Activated CD8-positive, alpha-beta T cell treated with anti-CD3 and anti-CD28 coated beads for 36 hours (primary cell): ENCODE measurements around the gene GALNT9. TPM values are rescaled to one million over a fixed set of nuclear protein-coding genes. Genes with fewer than 3 reads are reported as not detected.

ENCODE experiments used
- ATAC-seq: fragments of 200-7000 bp; cut with Tn5 transposase; one replicate; pipeline ENCODE4 v1.10.0; 2021; ENCODE audit warnings: mild to moderate bottlenecking, moderate library complexity
- CTCF ChIA-PET: fragments of 350-600 bp; sonication (Branson Sonifier 250); formaldehyde crosslinking; loops from one replicate; lab custom pipeline; 2021; ENCODE audit warnings: antibody characterized with exemption; lab: Charles Lee
- POLR2A ChIA-PET: fragments of 350-600 bp; sonication (Branson Sonifier 250); formaldehyde crosslinking; loops from one replicate; lab custom pipeline; 2021; ENCODE audit warnings: antibody characterized with exemption; lab: Charles Lee
- DNase-seq: peaks from one replicate; pipeline ENCODE4 v3.0.0-alpha.2; 2020
- H3K27ac Mint-ChIP-seq: one replicate; pipeline ENCODE4 v1.8.0; 2021; ENCODE audit warnings: mild to moderate bottlenecking, mixed read lengths
- H3K27me3 Mint-ChIP-seq: one replicate; pipeline ENCODE4 v1.8.0; 2021; ENCODE audit warnings: mixed read lengths
- H3K36me3 Mint-ChIP-seq: one replicate; pipeline ENCODE4 v1.8.0; 2021; ENCODE audit warnings: low read depth, mixed read lengths
- H3K4me1 Mint-ChIP-seq: one replicate; pipeline ENCODE4 v1.8.0; 2021; ENCODE audit warnings: low read depth, mixed read lengths
- H3K4me3 Mint-ChIP-seq: one replicate; pipeline ENCODE4 v1.8.0; 2021; ENCODE audit warnings: mild to moderate bottlenecking, moderate library complexity, mixed read lengths
- H3K9me3 Mint-ChIP-seq: one replicate; pipeline ENCODE4 v1.8.0; 2021; ENCODE audit warnings: mixed read lengths
- intact Hi-C: fragments of 100-400 bp; cut with micrococcal nuclease; formaldehyde crosslinking; loops from one replicate; pipeline ENCODE4 v1.10.0; 2022
- total RNA-seq, 2 experiments: library from RNA; stranded (reverse); gene quantifications; one replicate each; pipeline ENCODE4 v1.2.3, GENCODE V29; 2021
- TF ChIP-seq, protein P1 (sequence below): fragments of 200-600 bp; IDR thresholded peaks from one replicate; pipeline ENCODE4 v1.8.0; 2022; ENCODE audit warnings: antibody characterized with exemption, mild to moderate bottlenecking

GALNT9 gene
- total RNA-seq, 2 experiments from 2014 or later: not detected

DNA sequence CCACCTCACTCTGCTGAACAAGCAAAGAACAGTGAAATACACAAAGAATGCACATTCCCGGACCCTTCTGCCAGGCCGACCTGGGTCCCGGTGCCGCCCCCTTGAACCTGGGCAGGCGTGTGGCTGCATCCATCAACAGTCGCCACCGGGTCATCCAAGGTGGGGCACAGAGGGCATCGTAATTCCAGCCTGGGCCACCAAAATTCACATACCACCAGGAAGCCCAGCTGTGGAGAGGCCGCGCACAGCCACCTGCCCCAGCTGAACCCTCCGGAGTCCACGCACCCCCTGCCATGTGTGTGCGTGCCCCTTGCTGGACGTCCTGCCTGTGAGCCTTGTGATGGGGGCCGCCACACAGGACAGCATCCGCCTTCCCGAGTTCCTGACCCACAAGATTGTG, 99.5 kb downstream of the GALNT9 start:
- TF ChIP-seq, protein P1, sequence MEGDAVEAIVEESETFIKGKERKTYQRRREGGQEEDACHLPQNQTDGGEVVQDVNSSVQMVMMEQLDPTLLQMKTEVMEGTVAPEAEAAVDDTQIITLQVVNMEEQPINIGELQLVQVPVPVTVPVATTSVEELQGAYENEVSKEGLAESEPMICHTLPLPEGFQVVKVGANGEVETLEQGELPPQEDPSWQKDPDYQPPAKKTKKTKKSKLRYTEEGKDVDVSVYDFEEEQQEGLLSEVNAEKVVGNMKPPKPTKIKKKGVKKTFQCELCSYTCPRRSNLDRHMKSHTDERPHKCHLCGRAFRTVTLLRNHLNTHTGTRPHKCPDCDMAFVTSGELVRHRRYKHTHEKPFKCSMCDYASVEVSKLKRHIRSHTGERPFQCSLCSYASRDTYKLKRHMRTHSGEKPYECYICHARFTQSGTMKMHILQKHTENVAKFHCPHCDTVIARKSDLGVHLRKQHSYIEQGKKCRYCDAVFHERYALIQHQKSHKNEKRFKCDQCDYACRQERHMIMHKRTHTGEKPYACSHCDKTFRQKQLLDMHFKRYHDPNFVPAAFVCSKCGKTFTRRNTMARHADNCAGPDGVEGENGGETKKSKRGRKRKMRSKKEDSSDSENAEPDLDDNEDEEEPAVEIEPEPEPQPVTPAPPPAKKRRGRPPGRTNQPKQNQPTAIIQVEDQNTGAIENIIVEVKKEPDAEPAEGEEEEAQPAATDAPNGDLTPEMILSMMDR: no peak
- POLR2A ChIA-PET: no interaction called here
- Mint-ChIP-seq H3K4me3 (no peak overlapping the region), H3K4me1 (no peaks in the 10 kb centered on the region), H3K36me3 (no peaks in the 10 kb centered on the region), H3K27me3 (peaks cover 13% of the 10 kb centered on the region), H3K9me3 (no peaks in the 10 kb centered on the region), H3K27ac (no peak overlapping the region)
- CTCF ChIA-PET: no interaction called here
- intact Hi-C loops: no loop called here
- DNase-seq (no peak), ATAC-seq (no peak)

DNA sequence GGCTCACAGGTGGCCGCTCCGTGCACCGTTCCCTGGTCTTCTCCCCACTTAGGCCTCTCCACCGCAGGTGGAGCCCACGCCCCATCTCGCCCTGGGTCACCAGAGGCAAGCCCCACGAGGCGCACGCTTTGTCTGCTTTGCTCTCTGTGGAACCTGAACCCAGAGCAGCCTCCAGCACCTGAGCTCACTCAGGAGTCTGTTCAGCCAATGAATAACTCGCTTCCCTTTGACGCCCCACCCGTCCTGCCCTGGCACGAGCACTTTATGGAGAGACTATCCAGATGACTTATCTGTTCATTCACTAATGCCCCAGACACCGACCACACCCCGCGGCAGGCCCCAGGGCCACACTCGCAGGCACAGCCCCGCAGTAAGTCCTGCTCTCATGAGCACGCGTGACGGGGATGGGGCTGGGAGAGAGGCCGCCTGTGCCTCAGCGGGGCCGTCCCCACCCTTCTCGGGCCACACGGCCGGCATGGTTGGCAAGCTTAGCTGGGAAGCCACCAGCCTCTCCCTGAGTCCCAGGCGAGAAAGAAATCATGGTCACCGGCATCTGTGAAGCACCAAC, 100.1 kb downstream of the GALNT9 start:
- Mint-ChIP-seq H3K36me3 (no peaks in the 10 kb centered on the region), H3K9me3 (no peaks in the 10 kb centered on the region), H3K4me1 (no peaks in the 10 kb centered on the region), H3K27me3 (peaks cover 13% of the 10 kb centered on the region), H3K4me3 (no peak overlapping the region), H3K27ac (no peak overlapping the region)
- ChIA-PET POLR2A (no interaction called here), CTCF (no interaction called here)
- DNase-seq (no peak), ATAC-seq (no peak)
- intact Hi-C loops: no loop called here
- TF ChIP-seq, protein P1: no peak

DNA sequence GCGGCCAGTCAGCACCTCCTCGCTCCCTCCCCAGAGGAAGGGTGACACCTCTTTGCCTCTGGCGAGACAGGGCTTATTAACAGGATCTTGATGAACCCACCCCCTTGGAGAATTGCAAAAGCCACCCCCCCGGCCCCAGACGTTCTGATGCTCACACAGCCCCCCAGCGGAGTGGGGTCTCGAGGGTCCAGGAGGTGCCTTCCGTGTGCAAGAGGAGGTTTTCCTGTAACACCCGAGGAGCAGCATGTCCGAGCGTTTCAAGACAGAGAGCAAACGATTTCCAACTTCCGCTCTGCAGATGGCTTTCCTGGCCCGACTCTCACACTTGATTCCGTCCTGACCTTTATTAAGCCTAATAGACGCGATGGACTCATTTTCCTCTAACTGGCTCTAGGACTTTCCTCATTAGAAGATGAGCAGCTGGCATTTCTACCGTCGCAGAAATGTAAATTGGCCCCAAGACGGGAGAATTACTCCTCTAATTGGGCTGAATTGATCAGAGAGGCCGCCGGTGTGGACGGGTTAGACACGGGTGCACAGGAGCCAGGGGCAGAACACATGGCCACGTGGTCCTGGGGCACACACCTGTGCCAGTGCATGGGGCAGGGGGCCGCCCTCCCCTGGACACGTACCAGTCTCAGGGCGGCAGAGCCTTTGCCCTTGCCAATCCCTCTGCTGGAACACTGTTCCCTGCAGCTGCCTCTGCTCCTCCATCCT, 100.8 kb downstream of the GALNT9 start:
- intact Hi-C loops: no loop called here
- Mint-ChIP-seq H3K4me3 (no peak overlapping the region), H3K36me3 (no peaks in the 10 kb centered on the region), H3K4me1 (no peaks in the 10 kb centered on the region), H3K27me3 (peaks cover 13% of the 10 kb centered on the region), H3K9me3 (no peaks in the 10 kb centered on the region), H3K27ac (no peak overlapping the region)
- ChIA-PET POLR2A (no interaction called here), CTCF (no interaction called here)
- ATAC-seq (no peak), DNase-seq (no peak)
- TF ChIP-seq, protein P1: no peak

DNA sequence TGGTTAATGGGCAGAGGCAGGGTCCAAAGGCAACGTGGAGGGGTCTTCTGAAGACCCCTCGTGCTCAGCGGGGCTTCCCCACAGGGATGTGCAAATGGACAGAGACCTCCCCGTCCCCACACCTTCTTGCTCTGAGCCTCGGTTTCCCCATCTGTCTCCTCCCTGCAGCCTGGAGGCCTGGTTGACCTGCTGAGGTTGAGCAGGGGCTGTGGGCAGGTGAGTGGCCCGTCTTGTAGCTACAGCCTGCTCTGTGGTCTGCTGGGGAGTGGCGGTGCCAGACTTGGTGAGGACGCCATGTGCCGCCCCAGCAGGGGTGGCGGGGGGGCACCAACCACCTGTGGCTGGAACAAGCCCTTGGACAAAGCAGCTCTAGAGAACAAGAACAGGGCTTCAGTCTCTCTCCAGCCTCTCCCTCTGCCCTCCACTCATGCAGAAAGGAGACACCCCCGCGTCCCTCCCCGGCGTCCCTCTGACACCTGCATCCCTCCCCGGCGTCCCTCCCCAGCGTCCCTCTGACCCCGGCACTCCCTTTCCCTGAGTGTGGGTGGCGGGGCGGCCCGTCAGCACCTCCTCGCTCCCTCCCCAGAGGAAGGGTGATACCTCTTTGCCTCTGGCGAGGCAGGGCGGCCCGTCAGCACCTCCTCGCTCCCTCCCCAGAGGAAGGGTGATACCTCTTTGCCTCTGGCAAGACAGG, 101.5 kb downstream of the GALNT9 start:
- intact Hi-C loops: no loop called here
- POLR2A ChIA-PET: no interaction called here
- ATAC-seq: no peak
- CTCF ChIA-PET: no interaction called here
- no peak for DNase-seq
- Mint-ChIP-seq H3K27me3 (peaks cover 13% of the 10 kb centered on the region), H3K27ac (no peak overlapping the region), H3K4me1 (no peaks in the 10 kb centered on the region), H3K4me3 (no peak overlapping the region), H3K36me3 (no peaks in the 10 kb centered on the region), H3K9me3 (no peaks in the 10 kb centered on the region)
- TF ChIP-seq, protein P1: no peak

DNA sequence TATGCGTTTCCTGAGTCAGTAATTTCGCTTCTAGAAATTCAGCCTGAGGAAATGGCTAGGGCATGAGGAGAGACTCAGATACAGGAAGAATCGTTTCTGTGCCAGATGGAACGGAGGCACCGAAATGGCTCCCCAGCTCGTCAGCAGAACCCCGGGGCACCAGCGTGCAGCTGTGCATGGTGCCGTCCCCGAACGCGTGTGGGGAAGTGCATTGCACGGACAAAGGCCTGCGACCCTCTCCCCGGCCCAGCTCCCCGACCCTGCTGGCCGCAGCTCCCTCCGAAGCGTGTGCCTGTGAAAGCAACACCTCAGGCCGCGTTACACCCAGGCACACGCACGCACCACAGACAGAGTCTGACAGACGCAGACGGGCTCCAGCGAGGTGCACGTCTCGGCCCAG, 102.3 kb downstream of the GALNT9 start:
- H3K4me3 Mint-ChIP-seq: no peak overlapping the region

More for the DNA sequence above, 102.3 kb downstream of the GALNT9 start:
- DNase-seq: no peak
- intact Hi-C loops: no loop called here
- Mint-ChIP-seq H3K4me1 (peaks cover 4% of the 10 kb centered on the region), H3K9me3 (no peaks in the 10 kb centered on the region), H3K27ac (no peak overlapping the region), H3K27me3 (peaks cover 13% of the 10 kb centered on the region), H3K36me3 (no peaks in the 10 kb centered on the region)
- TF ChIP-seq, protein P1: no peak
- POLR2A ChIA-PET: no interaction called here
- ATAC-seq: no peak
- CTCF ChIA-PET: no interaction called here
